HG03097 (cell line): Measurements from ENCODE around the gene PARM1.

ENCODE experiments used
- ATAC-seq: cut with Tn5 transposase; IDR thresholded peaks from one replicate; pipeline ENCODE4 v1.9.1; 2021; ENCODE audit not compliant: unreplicated experiment, low FRiP score

PARM1 gene

DNA sequence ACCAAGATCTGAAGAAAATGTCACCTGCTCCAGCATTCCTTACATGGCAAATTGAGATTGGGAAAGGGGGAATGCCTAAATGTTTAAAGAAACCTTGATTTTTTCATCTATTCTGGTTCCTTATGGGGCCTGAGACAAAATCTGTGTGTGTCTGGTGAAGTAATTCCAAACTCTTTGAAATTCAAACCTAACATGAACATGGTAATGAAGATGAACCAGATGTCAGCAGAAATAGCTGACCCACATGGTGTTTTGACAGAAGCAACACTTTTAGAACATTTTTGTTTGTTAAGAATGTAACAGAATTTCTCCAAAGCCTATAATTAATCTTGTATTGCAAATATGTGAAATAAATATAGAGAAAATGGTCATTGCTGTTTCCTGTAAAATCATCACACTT lies 133.0 kb downstream of the PARM1 start:
- no peak for ATAC-seq

DNA sequence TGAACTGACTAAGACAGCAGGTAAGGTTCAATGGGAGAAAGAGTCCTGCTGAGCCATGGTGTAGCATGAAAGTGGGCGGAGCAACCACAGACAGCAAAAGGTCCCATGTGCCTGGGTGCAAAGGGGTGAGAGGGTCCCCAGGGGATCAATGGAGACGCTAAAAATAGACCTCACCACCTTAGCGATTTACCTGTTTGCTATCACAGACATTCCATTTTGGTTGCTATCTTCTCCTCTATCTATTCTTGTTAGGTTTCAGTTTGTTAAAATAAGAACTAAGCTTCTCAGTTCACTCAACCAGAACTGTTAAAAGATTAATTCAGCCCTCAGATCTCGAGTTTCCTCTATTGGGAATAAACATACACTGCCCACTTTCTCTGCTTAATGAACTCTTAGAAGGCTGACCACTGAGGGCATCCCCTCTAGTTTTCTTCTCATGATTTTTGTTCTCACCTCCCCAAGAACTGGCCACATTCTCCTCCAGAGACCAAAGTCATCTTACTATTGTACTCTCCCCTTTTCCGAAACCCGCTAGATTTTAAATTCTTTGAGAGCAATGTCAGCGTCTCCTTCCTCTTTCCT lies 136.7 kb downstream of the PARM1 start:
- peak; percentile 69 for ATAC-seq

DNA sequence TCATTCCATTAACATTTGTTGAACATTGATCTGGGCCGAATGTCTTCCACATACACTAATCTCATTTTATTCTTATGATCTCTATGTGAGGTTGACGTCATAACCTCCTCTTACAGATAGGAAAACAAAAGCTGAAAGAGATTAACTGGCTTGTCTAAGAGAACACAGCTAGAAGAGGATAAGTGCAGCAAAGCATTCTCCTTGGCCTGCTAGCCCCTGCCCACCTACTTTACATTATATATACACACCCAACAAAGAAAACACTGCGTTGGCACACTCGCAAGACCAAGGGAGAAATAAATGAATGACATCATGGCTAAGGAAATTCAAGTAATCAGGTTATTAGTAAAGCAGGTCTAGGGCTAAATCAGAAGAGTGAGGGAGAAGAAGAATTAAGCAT lies 138.4 kb downstream of the PARM1 start:
- no peak for ATAC-seq

DNA sequence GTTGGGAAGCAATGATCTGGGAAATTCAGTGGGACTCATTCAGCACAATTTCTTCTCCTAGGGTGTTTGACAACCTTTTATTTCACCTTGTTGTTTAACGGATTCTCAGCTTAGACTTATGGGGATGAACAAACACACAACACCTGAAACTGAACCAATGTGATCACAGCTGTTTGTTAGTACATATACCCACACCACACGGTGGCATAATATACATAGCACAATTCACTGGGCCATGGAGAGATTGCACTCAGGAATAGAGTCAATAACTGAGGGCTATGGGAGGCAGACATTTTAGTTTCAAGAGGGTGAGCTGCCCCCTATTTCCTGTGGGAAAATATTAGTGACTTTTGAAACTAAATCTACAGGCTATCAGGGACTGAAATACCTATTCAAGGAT lies 148.0 kb downstream of the PARM1 start:
- no peak for ATAC-seq

DNA sequence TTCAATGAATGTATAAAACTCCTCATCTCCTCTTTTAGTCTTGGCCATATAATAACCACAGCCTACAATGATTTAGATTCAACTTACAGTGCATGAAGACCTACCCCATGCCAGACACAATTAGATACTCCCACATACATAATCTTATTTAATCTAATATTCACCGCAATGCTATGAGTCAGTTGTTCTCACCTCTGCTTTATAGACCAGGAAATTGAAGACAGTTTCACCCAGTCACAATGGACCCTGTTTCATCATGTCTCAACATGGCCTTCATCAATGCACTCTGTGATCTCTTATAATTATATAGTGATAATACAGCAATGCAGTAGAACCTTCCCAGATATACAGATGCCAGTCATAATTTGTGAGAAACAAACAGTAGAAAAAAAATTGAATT lies 148.6 kb downstream of the PARM1 start:
- no peak for ATAC-seq

DNA sequence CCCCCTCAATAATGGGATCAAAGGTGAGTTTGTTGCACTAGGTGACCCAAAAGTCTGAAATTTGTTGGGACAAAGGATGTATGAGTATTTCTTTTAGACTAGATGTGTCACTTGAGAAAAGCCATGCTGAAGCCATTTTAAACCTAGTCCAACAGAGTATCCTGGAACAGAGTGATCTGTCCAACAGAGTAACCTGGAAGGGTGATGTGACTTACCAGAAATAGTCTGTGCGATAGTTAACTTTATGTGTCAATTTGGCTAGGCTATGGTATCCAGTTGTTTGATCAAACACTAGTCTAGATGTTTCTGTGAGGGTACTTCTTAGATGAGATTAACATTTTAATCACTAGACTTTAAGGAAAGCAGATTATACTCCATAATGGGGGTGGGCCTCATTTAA lies 154.5 kb downstream of the PARM1 start:
- no peak for ATAC-seq

DNA sequence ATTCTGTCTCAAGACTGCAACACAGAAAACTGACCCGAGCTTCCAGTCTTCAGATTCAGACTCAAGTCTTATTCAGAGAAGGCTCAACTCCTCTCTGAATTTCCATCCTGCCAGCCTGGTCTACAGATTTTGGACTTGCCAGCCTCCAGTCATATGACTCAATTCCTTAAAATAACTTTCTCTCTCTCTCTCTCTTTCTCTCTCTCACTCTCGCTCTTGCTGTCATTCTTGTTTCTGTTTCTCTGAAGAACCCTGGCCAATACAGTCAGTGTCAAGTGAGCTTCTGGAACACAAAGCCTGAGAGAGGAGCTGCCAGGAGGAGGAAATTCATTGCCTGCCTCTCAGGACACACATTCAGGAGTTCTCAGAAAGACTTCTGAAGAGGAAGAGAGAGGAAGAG lies 154.9 kb downstream of the PARM1 start:
- no peak for ATAC-seq

DNA sequence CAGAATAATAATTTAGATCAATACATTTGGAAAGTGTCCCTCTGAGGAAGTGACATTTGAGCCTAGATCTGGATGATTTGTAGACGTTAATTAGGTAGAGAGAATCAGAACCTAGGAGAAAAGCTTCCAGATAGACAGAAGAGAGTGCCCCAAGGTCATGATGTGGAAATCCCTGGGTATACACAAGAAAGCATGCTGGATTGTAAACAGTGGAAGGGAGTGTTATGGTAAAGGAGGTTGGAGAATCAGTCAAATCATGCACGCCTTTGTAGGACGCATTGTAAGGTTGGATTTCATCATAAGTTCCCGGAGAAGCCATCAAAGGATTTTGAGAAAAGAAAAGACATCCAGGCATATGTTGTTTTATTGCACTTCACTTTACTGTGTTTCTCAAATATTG lies 156.3 kb downstream of the PARM1 start:
- no peak for ATAC-seq

DNA sequence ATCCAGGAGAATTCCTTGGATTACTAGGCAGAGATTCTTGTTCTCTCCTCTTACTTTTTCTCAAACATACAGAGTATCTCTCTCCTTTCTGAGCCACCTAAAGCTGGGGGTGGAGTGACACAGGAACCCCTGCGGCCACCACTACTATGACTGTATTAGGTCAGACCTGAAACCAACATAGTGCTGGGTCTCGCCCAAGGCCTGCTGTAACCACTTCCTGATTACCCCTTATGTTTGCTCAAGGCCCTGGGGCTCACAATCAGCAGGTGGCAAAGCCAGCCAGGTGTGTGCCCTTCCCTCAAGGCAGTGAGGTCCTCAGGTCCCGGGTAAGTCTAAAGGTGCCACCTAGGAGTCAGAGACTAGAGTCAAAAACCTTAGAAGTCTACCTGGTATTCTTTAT lies 166.4 kb downstream of the PARM1 start:
- peak; percentile 95 for ATAC-seq
